HL-60 (cell line): ENCODE data around the gene WARS2.
A peak's percentile ranks its signal among the peaks of the same experiment; 100 is the strongest.

Experiments
- DNase-seq, 2 experiments: peaks; one replicate each; pipeline ENCODE4 v3.0.0-alpha.2; 2010 to 2020; ENCODE audit warnings: low read depth in 1 of 2, low spot score in 1 of 2
- H3K27ac ChIP-seq: fragments of 250-450 bp; sonication (Bioruptor Pico); replicated peaks from 2 replicates; pipeline ENCODE4 v1.5.1; 2020; ENCODE audit warnings: mild to moderate bottlenecking, moderate library complexity
- H3K27me3 ChIP-seq: fragments of 250-450 bp; sonication (Bioruptor Pico); 2 replicates; pipeline ENCODE4 v1.5.1; 2021; ENCODE audit warnings: mild to moderate bottlenecking, moderate library complexity; ENCODE audit not compliant: insufficient read depth, poor library complexity, severe bottlenecking
- H3K4me3 ChIP-seq: replicated peaks from 2 replicates; pipeline ENCODE4 v1.5.1; 2011; ENCODE audit warnings: mild to moderate bottlenecking, control low read depth, low read length; ENCODE audit not compliant: insufficient read depth
- GABPA ChIP-seq: IDR thresholded peaks from 2 replicates; pipeline ENCODE4 v1.6.1; 2012; ENCODE audit warnings: low read depth
- POLR2AphosphoS5 ChIP-seq: IDR thresholded peaks from 2 replicates; pipeline ENCODE4 v1.6.1; 2012; ENCODE audit warnings: low read depth
- REST ChIP-seq: IDR thresholded peaks from 2 replicates; pipeline ENCODE4 v1.6.1; 2012; ENCODE audit warnings: low read depth; ENCODE audit not compliant: insufficient replicate concordance
- SPI1 ChIP-seq: IDR thresholded peaks from 2 replicates; pipeline ENCODE4 v1.6.1; 2012; ENCODE audit warnings: low read depth, mild to moderate bottlenecking, borderline replicate concordance
- TF ChIP-seq, protein P1 (sequence below): IDR thresholded peaks from one replicate; pipeline ENCODE4 v1.5.1; 2011; ENCODE audit warnings: low read length, control low read depth, inconsistent platforms; ENCODE audit not compliant: insufficient read depth

The WARS2 gene

DNA sequence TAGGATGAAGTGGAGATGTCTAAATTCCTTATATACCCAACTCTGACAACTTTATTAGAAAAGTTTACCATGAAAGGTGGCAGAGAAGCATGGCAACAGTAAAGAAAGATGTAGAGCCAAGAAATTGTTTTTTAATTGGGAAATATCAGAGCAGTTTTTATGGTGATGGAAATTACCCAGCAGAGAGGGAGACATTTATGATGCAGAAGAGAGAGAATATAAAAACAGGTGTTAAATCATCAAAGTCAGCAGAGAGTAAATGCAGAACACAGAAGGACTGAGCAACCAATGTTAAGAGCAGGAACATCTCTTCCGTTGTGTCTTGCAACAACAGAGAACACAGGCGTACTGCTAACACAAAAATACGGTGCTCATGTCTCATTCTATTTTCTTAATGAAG lies 28.2 kb downstream of the WARS2 start:
- H3K27ac ChIP-seq, result no peak overlapping the region
- TF ChIP-seq POLR2AphosphoS5 (no peak), REST (no peak), GABPA (no peak), SPI1 (no peak)
- TF ChIP-seq, protein P1, sequence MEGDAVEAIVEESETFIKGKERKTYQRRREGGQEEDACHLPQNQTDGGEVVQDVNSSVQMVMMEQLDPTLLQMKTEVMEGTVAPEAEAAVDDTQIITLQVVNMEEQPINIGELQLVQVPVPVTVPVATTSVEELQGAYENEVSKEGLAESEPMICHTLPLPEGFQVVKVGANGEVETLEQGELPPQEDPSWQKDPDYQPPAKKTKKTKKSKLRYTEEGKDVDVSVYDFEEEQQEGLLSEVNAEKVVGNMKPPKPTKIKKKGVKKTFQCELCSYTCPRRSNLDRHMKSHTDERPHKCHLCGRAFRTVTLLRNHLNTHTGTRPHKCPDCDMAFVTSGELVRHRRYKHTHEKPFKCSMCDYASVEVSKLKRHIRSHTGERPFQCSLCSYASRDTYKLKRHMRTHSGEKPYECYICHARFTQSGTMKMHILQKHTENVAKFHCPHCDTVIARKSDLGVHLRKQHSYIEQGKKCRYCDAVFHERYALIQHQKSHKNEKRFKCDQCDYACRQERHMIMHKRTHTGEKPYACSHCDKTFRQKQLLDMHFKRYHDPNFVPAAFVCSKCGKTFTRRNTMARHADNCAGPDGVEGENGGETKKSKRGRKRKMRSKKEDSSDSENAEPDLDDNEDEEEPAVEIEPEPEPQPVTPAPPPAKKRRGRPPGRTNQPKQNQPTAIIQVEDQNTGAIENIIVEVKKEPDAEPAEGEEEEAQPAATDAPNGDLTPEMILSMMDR, result no peak
- H3K27me3 ChIP-seq, result no peaks in the 10 kb centered on the region
- DNase-seq, result no peak
- H3K4me3 ChIP-seq, result no peak overlapping the region

DNA sequence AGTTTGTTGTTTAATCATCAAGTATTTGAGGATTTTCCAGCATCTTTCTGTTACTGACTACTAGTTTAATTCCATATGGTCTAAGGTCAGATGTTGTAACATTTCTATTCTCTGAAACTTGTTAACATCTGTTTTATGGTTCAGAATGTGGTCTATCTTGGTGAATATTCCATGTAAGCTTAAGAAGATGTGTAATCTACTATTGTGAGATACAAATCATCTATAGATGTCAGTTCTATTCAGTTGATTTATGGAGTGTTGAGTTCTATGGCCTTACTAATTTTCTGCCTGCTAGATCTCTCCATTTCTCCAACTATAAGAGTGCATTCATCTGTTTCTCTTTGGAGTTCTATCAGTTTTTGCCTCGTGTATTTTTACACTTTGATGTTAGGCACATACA lies 31.5 kb downstream of the WARS2 start:
- Histone ChIP-seq H3K4me3 (no peak overlapping the region), H3K27me3 (no peaks in the 10 kb centered on the region), H3K27ac (no peak overlapping the region)
- DNase-seq, result peak in 1 of 2 experiments; percentile 12
- TF ChIP-seq REST (no peak), POLR2AphosphoS5 (no peak), GABPA (no peak), SPI1 (no peak)
- TF ChIP-seq, protein P1, result no peak

DNA sequence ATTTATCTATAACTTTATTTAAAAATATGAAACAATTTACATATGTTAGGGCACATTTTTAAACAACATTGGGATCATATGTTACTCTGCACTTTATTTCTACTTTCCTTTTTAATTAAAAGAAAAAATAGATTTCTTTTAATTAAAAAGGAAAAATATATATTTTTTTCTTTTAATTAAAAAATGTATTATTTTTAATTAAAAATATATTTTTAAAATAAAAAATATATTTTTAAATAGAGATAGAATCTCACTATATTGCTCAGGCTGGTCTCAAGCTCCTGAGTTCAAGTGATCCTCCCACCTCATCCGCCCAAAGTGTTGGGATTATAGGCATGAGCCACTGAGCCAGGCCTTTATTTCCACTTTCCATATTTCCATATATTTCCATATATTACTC lies 36.7 kb downstream of the WARS2 start:
- Histone ChIP-seq H3K27me3 (no peaks in the 10 kb centered on the region), H3K27ac (no peak overlapping the region), H3K4me3 (no peak overlapping the region)
- DNase-seq, result no peak
- no peak for TF ChIP-seq SPI1

DNA sequence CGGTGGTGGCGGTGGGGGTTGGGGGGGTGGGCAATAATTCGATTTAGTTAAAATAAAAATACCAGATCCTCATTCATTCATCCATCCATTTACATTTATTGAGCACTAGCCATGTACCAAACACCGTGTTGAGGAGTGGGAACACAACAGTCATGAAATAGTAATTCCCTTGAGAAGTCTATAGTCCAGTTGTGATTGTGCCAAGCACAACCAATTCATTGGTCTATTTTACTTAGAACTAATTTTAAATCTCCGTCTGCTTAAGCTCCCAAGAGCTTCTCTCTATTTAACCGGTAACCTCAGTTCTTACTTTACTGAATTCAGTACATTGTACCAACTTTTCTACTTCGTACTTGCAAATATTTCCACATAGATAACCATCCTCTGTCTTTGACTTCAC lies 38.4 kb downstream of the WARS2 start:
- TF ChIP-seq REST (no peak), SPI1 (no peak), POLR2AphosphoS5 (no peak), GABPA (no peak)
- TF ChIP-seq, protein P1, result no peak

More for the DNA sequence above, 38.4 kb downstream of the WARS2 start:
- no peak overlapping the region for H3K4me3 ChIP-seq
- no peaks in the 10 kb centered on the region for H3K27me3 ChIP-seq
- no peak for DNase-seq
- H3K27ac ChIP-seq, result no peak overlapping the region
